HG03442 (cell line): Measurements from ENCODE around the gene DIP2C.
"Not testable (repeated sequence)": the region's sequence is repeated elsewhere in the genome, so short reads cannot be mapped to it uniquely, and the experiment has no call there.

Experiments
- ATAC-seq: cut with Tn5 transposase; IDR thresholded peaks from one replicate; pipeline ENCODE4 v1.9.1; 2021; ENCODE audit warnings: mild to moderate bottlenecking, moderate library complexity; ENCODE audit not compliant: unreplicated experiment

Gene DIP2C

GRCh38 chr10:525565-526315, 163.7 kb downstream of the DIP2C start:
- ATAC-seq, result no peak

GRCh38 chr10:523925-524324, 165.5 kb downstream of the DIP2C start:
- ATAC-seq, result no peak

GRCh38 chr10:522350-522749, 167.1 kb downstream of the DIP2C start:
- no peak for ATAC-seq

- no peak for ATAC-seq
These were observed 167.9 kb downstream of the DIP2C start for GRCh38 chr10:521261-522250.

- no peak for ATAC-seq
These were observed 169.1 kb downstream of the DIP2C start for GRCh38 chr10:520402-520787.

- ATAC-seq, result no peak
These were observed 169.6 kb downstream of the DIP2C start for GRCh38 chr10:519716-520401.

- no peak for ATAC-seq
These were observed 170.3 kb downstream of the DIP2C start for GRCh38 chr10:519055-519715.

GRCh38 chr10:517872-518475, 171.5 kb downstream of the DIP2C start:
- ATAC-seq, result no peak

GRCh38 chr10:517241-517830, 172.1 kb downstream of the DIP2C start:
- no peak for ATAC-seq

GRCh38 chr10:516764-517163, 172.7 kb downstream of the DIP2C start:
- ATAC-seq, result no peak

GRCh38 chr10:515674-516073, 173.8 kb downstream of the DIP2C start:
- peak; percentile 57 for ATAC-seq

- ATAC-seq, result no peak
These were observed 175.3 kb downstream of the DIP2C start for GRCh38 chr10:514137-514671.

- ATAC-seq, result no peak
These were observed 176.1 kb downstream of the DIP2C start for GRCh38 chr10:513393-513792.

- not testable (repeated sequence) for ATAC-seq
These were observed 176.8 kb downstream of the DIP2C start for GRCh38 chr10:512661-513060.

- ATAC-seq, result no peak
These were observed 177.6 kb downstream of the DIP2C start for GRCh38 chr10:511849-512191.

GRCh38 chr10:511101-511848, 178.2 kb downstream of the DIP2C start:
- ATAC-seq, result peak; percentile 48

GRCh38 chr10:510415-510881, 179.0 kb downstream of the DIP2C start:
- no peak for ATAC-seq

- no peak for ATAC-seq
These were observed 179.9 kb downstream of the DIP2C start for GRCh38 chr10:509361-510102.
